ENCODE measurements around the gene NTRK1.
"Not testable (repeated sequence)": the region's sequence is repeated elsewhere in the genome, so short reads cannot be mapped to it uniquely, and the experiment has no call there.

NTRK1 gene

GRCh38 chr1:156912861-156913808 lies 52.5 kb downstream of the NTRK1 start:
- no peak for DNase-seq (ENCODE audit: low read depth in 2 of 2)

DNA sequence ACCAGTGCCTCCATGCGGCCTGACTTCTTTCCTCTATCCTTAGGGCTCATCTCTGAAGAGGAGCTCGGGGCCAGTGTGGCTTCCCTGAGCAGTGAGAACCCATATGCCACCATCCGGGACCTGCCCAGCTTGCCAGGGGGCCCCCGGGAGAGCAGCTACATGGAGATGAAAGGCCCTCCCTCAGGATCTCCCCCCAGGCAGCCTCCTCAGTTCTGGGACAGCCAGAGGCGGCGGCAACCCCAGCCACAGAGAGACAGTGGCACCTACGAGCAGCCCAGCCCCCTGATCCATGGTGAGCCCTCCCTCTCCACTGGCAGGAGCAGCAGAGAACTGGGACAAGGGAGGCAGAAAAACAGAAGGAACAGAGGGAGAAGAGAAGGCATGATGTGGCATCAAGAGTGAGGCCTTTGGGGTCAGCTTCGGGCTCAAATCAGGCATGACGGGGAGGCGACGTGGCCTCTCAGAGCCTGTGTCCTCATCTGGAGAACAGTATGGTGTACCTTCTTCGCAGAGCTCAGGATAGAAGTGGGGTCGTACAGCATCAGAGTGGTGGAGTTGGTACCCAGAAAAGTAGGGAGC lies 53.2 kb downstream of the NTRK1 start:
- no peak for DNase-seq (ENCODE audit: low read depth in 2 of 2)

GRCh38 chr1:156914440-156914856 lies 53.8 kb downstream of the NTRK1 start:
- no peak for DNase-seq (ENCODE audit: low read depth in 2 of 2)

- DNase-seq (ENCODE audit: low read depth in 2 of 2) = peak; percentile 65 to 78
These were observed 59.8 kb downstream of the NTRK1 start, which contains the start of gene LRRC71 for GRCh38 chr1:156920233-156921052. Gene LRRC71 (plus strand): TSS chr1:156920632. CDS start chr1:156920804, 172 bp downstream.

GRCh38 chr1:156921053-156921529 lies 60.4 kb downstream of the NTRK1 start:
- no peak for DNase-seq (ENCODE audit: low read depth in 2 of 2)

GRCh38 chr1:156922986-156923669 lies 62.5 kb downstream of the NTRK1 start:
- DNase-seq (ENCODE audit: low read depth in 2 of 2) = no peak

DNA sequence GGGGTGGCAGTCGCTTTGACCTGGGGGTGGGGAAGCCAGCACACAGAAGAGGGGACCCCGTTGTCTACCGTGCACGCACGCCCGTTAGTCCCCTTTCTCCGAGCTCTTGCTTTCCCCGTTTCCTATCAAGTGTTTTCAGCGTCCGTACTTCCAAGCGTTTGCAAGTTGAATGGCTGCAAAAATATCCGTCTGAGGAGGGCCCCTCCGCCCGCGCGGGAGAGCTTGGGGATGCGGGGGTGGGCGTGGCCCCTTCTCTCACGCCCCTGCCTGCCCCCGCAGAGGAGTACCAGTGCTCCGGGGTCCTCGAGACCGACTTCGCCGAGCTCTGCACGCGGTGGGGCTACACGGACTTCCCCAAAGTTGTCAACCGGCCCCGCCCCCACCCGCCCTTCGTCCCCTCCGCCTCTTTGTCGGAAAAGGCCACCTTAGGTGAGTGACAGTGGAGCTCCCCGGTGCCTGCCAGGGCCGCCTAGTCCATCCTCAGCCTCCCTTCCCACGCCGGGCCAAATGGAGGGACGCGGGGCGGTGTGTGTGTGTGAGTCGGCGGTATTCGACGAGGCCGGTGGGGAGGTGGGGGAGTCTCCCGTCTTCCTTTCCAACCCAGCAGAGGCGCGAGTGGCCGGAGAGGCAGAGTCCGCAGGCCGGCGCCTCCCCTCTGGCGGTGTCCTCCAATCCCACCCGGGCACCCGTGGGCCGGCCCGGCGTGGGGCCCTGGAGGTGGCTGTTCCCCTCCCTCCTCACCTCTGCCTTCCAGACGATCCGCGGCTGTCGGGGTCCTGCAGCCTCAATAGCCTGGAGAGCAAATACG lies 63.2 kb downstream of the NTRK1 start:
- no peak for DNase-seq (ENCODE audit: low read depth in 2 of 2)

GRCh38 chr1:156924478-156925153 lies 64.0 kb downstream of the NTRK1 start:
- DNase-seq (ENCODE audit: low read depth in 2 of 2) = no peak

- DNase-seq (ENCODE audit: low read depth in 2 of 2) = no peak
These were observed 64.7 kb downstream of the NTRK1 start for GRCh38 chr1:156925154-156926010.

DNA sequence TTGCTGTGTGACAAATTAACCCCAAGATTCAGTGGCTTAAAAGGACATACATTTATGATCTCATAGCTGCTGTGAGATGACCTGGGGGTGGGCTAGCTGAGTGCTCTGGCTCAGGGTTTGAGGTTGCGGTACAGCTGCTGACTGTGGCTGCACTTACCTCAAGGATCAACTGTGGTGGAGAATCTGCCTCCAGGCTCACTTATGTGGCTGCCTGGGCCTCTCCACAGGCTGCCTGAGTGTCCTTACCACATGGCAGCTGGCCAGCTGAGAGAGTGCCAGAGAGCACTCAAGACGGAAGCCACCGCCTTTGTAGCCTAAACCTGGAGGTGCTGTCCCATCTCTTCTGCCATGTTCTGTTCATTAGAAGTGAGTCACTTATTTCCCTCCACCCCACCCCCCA lies 65.5 kb downstream of the NTRK1 start:
- peak; percentile 35 to 44 for DNase-seq (ENCODE audit: low read depth in 2 of 2)

- DNase-seq (ENCODE audit: low read depth in 2 of 2) = not testable (repeated sequence)
These were observed 66.0 kb downstream of the NTRK1 start for GRCh38 chr1:156926695-156927094.

DNA sequence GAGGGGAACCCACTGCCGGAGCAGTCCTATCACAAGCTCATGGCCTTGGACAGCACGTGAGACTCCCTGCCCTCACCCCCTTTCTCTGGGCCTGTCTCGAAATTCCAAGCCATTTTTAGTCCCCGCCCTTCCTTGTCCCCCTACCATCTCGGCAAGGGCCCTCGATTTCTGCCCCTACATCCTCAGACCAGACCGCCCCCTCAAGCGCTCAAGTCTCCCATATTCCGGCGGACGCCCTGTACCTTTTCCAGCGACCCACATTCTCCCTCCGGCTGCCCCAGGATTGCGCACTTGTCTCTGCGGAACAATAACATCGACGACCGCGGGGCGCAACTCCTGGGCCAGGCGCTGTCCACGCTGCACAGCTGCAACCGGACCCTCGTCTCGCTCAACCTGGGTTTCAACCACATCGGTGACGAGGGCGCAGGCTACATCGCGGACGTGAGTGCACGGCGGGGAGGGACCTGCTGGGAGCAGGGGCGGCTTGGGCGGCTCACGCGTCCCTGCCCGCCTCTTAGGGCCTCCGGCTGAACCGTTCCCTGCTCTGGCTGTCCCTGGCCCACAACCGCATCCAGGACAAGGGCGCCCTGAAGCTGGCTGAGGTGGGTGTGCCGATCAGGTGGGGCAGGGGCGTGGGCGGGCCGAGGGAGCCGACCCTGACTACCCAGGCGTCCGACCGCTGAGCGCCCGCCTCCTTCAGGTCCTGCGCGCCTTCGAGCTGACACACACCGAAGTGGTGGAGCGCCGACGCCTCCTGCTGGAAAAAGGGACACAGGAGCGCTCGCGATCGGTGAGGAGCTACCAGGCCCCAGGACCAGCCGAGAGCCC lies 66.8 kb downstream of the NTRK1 start:
- DNase-seq (ENCODE audit: low read depth in 2 of 2) = peak; percentile 64 to 72

DNA sequence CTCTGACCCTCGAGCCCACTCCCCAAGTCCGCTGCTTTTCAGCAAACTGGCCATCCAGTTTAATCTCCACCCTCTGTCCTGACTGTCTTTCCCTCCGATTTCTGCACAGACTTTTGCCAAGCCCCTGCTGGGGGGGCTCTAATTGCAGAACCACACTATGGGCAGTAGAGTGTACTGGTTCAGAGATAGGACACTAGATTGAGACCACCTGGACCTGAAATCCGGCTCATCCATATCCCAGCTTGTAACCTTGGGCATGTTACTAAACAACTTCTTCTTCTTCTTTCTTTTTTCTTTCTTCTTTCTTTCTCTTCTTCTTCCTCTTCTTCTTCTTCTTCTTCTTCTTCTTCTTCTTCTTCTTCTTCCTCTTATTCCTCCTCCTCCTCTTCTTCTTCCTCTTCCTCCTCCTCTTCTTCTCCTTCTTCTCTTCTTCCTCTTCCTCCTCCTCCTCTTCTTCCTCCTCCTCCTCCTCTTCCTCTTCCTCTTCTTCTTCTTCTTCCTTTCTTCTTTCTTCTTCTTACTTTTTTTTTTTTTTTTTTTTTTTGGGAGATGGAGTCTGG lies 67.5 kb downstream of the NTRK1 start:
- no peak for DNase-seq (ENCODE audit: low read depth in 2 of 2)

- no peak for DNase-seq (ENCODE audit: low read depth in 2 of 2)
These were observed 69.1 kb downstream of the NTRK1 start for GRCh38 chr1:156929596-156930238.

DNA sequence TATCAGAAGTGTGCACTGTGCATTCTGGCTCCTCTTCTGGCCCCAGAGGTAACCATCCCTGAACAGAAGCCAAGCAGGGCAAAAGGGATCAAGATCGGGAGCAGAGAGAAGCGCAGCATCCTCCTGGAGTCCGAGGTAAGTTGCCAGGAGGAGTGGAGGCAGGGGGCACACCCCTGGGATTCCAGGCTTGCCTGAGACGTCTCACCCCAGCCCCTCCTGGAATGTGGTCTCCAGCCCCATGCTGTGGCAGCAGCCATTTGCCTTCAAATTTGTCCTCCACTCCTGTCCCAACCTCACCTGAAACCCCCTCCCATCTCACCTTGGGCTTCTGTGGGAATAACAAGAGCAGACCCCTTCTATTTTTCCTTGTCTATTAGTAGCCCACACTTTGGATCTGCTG lies 69.8 kb downstream of the NTRK1 start:
- no peak for DNase-seq (ENCODE audit: low read depth in 2 of 2)

Measured in stimulated activated CD4-positive, alpha-beta T cell treated with anti-CD3 and anti-CD28 coated beads, Interleukin-4, amount 100 ng/mL, for 48 hours (primary cell).